Activated CD8-positive, alpha-beta memory T cell treated with anti-CD3 and anti-CD28 coated beads, Interleukin-2, amount 50 U/mL, for 24 hours (primary cell): ENCODE data around the gene DUS1L.

ENCODE experiments used
- DNase-seq: peaks from one replicate; pipeline ENCODE4 v3.0.0-alpha.2; 2020; ENCODE audit errors: extremely low read depth

The DUS1L gene

DNA sequence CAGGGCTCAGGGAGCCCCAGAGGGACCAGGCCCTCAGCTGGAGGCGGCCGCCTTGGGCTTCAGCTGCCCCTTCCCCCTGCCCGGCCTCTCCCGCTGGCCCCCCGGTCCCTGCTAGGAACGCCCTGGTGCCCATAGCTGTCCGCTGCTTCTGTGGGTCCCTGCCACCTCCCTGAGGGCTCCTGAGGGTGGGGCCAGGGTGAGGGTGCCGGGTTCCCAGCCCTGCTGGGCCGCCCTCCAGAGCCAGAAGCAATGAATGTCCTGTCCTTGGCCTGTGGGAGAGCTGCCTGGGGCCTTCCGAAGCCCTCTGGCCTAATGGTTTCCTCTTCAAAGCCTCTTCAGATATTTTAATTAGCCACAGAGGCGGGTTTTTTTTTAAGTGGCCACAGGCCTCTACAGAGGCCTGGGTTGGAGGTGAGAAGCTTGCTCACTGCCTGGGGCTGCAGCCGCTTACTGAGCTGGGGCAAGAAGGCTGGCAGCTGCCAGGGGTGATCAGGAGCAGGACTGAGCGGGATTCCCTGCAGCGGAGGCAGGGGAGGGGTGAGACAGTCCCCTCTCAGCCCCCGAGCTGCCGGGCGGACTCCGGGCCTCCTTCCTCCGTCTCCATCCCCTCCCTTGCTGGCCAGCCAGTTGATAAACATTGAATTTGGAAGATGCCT, 52.8 kb downstream of the DUS1L start:
- DNase-seq: no peak

DNA sequence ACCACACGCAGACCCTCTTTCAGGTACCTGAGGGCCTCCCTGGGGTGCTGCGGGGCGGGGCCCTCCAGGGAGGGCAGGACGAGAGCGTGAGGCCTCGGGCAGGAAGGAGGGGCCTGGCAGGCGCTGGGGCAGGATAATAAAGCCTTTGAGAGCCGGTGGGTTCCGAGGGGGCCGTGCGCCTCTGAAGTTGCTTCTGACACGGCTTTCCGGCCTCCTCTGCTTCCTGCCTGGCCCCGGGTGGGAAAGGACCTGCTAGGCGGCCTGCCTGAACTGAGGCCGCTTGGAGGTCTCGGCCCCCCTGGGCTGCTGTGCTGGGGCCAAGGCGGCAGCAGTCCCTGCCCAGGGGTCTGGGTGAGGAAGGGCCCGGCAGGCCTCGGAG, 53.4 kb downstream of the DUS1L start:
- DNase-seq: no peak

DNA sequence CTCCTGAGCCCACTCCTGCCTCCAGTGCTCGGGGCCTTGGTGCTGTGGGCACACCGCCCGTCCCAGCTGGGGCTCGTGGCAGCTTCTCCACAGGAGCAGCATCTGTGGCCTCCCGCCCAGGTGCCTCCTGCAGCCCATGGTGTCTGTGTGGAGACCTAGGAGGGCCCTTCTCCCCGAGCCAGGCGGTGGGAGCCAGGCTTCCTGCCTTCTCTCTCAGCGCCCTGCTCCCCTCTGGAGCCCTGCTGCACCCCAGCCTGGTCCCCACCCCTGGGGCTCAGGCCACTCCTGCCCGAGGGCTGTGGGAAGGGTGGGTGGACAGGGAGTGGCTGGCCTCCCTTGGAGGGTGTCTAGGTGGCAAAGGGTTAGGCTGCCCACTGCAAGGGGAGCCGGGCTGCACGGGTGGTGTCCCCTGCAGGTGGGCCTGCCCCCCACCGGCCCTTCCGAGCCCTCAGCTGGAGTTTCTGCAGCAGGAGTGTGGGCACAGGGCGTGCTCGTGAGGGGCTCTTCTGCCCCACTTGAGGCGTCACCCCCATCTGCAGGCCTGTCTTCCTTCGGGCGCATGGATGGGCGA, 53.9 kb downstream of the DUS1L start:
- no peak for DNase-seq

DNA sequence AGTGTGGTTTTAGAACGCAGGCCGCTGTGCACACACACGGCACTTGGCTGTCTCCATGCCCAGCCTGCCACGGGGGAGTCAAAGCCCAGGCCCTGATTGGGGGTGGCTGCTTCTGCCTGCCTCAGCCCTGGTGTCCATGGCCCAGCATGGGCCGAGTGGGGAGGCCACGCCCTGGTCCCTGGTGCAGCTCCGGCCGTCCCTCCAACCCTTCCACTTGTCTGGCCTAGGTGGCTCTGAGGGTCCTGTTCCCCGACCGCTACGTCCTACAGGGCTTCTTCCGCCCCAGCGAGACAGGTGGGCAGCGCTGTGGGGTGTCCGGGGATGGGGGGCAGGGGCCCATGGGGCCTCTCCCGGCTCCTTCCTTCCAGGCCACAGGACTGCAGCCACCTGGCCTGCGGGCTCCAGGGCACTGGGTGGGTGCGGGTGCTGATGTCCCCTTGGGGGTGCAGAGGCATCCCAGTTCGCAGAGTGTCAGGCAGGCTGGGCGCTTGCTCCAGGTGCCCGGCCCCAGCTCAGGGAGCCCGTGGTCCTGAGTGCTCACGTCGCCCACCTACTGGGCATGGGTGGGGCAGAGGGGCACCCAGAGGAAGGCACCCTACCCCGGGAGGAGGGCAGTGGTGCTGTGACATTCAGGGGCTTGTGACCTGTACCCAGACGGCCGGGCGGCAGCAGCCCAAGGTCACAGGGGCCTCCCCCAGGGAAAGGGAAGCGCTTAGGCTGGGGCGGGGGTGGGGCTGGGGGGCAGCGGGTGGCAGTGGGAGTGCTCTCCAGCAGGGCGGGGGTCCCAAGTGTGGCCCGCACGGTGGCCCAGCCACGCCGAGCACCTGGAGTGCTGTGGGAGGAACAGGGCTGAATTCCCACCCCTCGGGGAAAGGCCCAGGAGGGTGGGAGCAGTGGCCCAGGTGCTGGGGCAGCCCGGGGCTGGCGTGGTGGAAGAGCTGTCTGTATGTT, 54.8 kb downstream of the DUS1L start:
- no peak for DNase-seq

DNA sequence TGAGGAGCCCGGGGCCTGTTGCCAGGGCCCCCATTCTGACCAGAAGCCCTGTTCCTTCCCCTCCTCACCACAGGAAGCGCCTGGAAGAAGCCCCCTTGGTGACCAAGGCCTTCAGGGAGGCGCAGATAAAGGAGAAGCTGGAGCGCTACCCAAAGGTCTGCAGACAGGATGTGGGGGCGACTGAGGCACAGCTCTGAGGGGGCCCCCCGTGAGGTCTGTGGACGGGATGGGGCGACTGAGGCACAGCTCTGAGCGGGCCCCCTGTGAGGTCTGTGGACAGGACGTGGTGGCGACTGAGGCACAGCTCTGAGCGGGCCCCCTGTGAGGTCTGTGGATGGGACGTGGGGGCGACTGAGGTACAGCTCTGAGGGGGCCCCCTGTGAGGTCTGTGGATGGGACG, 56.2 kb downstream of the DUS1L start:
- DNase-seq: no peak

DNA sequence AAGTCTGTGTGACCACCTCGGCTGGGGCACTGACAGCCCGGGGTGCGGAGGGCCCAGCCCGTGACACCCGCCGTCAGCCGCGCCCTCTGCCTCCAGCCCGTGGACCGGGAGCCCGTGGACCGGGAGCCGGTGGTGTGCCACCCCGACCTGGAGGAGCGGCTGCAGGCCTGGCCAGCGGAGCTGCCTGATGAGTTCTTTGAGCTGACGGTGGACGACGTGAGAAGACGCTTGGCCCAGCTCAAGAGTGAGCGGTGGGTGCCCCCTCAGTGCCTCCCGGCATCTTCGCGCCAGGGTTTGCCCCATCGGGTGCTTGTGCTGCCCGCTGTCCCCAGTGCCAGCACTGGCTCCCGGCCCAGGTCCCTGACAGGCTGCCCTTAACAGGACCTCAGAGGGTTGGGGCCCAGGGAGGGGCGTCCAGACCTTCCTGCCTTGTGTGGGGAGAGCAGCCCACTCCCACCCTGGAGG, 56.6 kb downstream of the DUS1L start:
- DNase-seq: no peak

DNA sequence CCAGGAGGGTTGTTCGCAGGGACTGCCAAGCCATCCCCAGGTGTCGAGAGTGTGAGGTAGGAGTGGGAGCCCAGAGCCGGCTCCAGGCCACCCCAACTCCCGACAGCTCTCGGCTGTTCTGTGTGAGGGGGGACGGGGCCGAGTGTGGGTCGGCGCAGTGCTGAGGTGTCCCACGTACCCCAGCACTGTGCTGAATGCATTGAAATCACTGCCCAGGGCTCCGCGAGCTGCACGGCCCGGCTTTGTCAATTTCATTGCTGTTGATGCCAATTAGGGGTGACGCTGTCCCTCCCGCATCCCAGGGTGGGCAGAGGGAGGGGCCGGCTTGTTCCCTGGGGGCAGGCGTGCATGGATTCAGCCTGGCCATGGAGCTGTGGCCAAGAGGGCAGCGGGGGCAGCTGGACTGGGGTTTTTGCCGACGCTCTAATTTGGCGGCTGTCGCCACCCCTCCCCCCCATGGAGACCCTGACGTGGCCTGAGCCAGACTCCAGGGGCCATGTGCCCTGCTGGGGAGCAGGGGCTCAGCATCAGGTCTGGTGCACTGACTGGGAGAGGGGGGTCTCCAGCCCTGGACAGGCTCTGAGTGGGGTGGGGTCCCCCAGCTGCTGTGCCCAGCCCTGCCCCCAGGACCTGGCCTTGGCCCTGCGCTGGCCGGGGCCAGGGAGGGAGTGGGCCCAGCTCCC, 57.2 kb downstream of the DUS1L start:
- no peak for DNase-seq
